HCT116 (cell line): Measurements from ENCODE around the gene BBS12. TPM values are rescaled to one million over a fixed set of nuclear protein-coding genes. Genes with fewer than 3 reads are reported as not detected.

Experiments
- ATAC-seq: fragments of 200-7000 bp; cut with Tn5 transposase; 2 replicates; pipeline ENCODE4 v1.9.1; 2020; ENCODE audit warnings: mild to moderate bottlenecking, moderate library complexity
- BruUV-seq: library from RNA; stranded (reverse); fragments of 400-500 nt; replicated peaks from 2 replicates; lab custom pipeline; 2021; lab: Mats Ljungman, UMichigan
- CTCF ChIA-PET: fragments of 300-600 bp; sonication (Branson Sonifier 250); formaldehyde crosslinking; loops from one replicate; lab custom pipeline; 2021; ENCODE audit warnings: antibody characterized with exemption; lab: Charles Lee
- POLR2A ChIA-PET: fragments of 300-600, 350-600 bp; sonication (Branson Sonifier 250); formaldehyde crosslinking; loops from one replicate; lab custom pipeline; 2021; ENCODE audit warnings: antibody characterized with exemption; lab: Charles Lee
- RAD21 ChIA-PET, 2 experiments: fragments of 300-600 bp; sonication (Branson Sonifier 250); formaldehyde crosslinking; loops; one replicate each; lab custom pipeline; 2023; ENCODE audit warnings: low total read pairs in 2 of 2; ENCODE audit not compliant: uncharacterized antibody in 2 of 2, unreplicated experiment in 2 of 2, low non-redundant PET in 1 of 2; lab: Charles Lee
- DNase-seq: peaks from one replicate; pipeline ENCODE4 v3.0.0-alpha.2; 2010; ENCODE audit warnings: low read depth, low spot score
- H2AFZ ChIP-seq: fragments of 200-600 bp; shearing (Covaris generic), sonication (generic); 2 replicates; pipeline ENCODE4 v1.6.1; 2017; ENCODE audit warnings: low read depth, mixed run types, mixed read lengths, antibody characterized with exemption, low read length; ENCODE audit not compliant: poor library complexity, severe bottlenecking
- H3K27ac ChIP-seq: 2 replicates; pipeline ENCODE4 v1.5.1; 2012; ENCODE audit warnings: low read depth, low read length
- H3K27me3 ChIP-seq: fragments of 200-600 bp; sonication (generic); 2 replicates; pipeline ENCODE4 v1.6.1; 2016; ENCODE audit warnings: mixed run types, low read length, mixed read lengths; ENCODE audit not compliant: insufficient read depth
- H3K36me3 ChIP-seq, 2 experiments: fragments of 200-500 bp in 1 of 2; fragments of 200-600 bp in 1 of 2; sonication (Bioruptor generic) in 1 of 2; sonication (generic) in 1 of 2; 2 replicates each; pipeline versions ENCODE4 v1.5.1 to v1.6.1; 2014 to 2016; ENCODE audit warnings: low read length in 2 of 2, inconsistent platforms in 1 of 2, mixed read lengths in 1 of 2, mixed run types in 1 of 2; ENCODE audit not compliant: insufficient read depth in 2 of 2, control insufficient read depth in 1 of 2
- H3K4me1 ChIP-seq, 2 experiments: fragments of 200-600 bp in 1 of 2; sonication (generic) in 1 of 2; 2 replicates each; pipeline versions ENCODE4 v1.5.1 to v1.6.1; 2012 to 2017; ENCODE audit warnings: low read length in 2 of 2, inconsistent platforms in 1 of 2, mild to moderate bottlenecking in 1 of 2, mixed read lengths in 1 of 2, mixed run types in 1 of 2, moderate library complexity in 1 of 2; ENCODE audit not compliant: insufficient read depth in 2 of 2, control insufficient read depth in 1 of 2
- H3K4me2 ChIP-seq: fragments of 200-600 bp; sonication (generic); 2 replicates; pipeline ENCODE4 v1.6.1; 2017; ENCODE audit warnings: mixed run types, low read length, mixed read lengths
- H3K4me3 ChIP-seq, 2 experiments: fragments of 200-600 bp in 1 of 2; sonication (generic) in 1 of 2; replicated peaks in 1 of 2; 2 replicates each; pipeline ENCODE4 v1.5.1; 2011 to 2016; ENCODE audit warnings: low read length in 2 of 2, control low read depth in 1 of 2, low read depth in 1 of 2, mild to moderate bottlenecking in 1 of 2, mixed read lengths in 1 of 2, mixed run types in 1 of 2
- H3K79me2 ChIP-seq: fragments of 200-600 bp; sonication (generic); 2 replicates; pipeline ENCODE4 v1.6.1; 2017; ENCODE audit warnings: mild to moderate bottlenecking, mixed run types, low read length, moderate library complexity, mixed read lengths; ENCODE audit not compliant: insufficient read depth
- H3K9ac ChIP-seq: fragments of 200-600 bp; sonication (generic); 2 replicates; pipeline ENCODE4 v1.6.1; 2016; ENCODE audit warnings: low read length, mixed read lengths
- H3K9me2 ChIP-seq: fragments of 200-600 bp; sonication (generic), shearing (Covaris generic); 2 replicates; pipeline ENCODE4 v1.6.1; 2017; ENCODE audit warnings: mixed run types, mild to moderate bottlenecking, moderate library complexity; ENCODE audit not compliant: insufficient read depth
- H3K9me3 ChIP-seq, 2 experiments: fragments of 200-500 bp in 1 of 2; fragments of 200-600 bp in 1 of 2; sonication (Bioruptor generic) in 1 of 2; sonication (generic) in 1 of 2; 2 replicates each; pipeline ENCODE4 v1.6.1; 2014 to 2017; ENCODE audit warnings: low read length in 2 of 2, mixed read lengths in 2 of 2, inconsistent platforms in 1 of 2, low read depth in 1 of 2, mild to moderate bottlenecking in 1 of 2, mixed run types in 1 of 2, moderate library complexity in 1 of 2; ENCODE audit not compliant: control insufficient read depth in 1 of 2, insufficient read depth in 1 of 2
- H4K20me1 ChIP-seq: fragments of 200-600 bp; sonication (generic), shearing (Covaris generic); 2 replicates; pipeline ENCODE4 v1.6.1; 2017; ENCODE audit warnings: mixed run types, mild to moderate bottlenecking, moderate library complexity; ENCODE audit not compliant: insufficient read depth
- CBX3 ChIP-seq: IDR thresholded peaks from 2 replicates; pipeline ENCODE4 v1.6.1; 2012; ENCODE audit warnings: low read depth
- ELF1 ChIP-seq: IDR thresholded peaks from 2 replicates; pipeline ENCODE4 v1.6.1; 2012; ENCODE audit warnings: low read depth, borderline replicate concordance
- EZH2 ChIP-seq: fragments of 200-600 bp; sonication (generic); IDR thresholded peaks from 2 replicates; pipeline ENCODE4 v1.6.1; 2017; ENCODE audit warnings: antibody characterized with exemption, mixed run types
- EZH2phosphoT487 ChIP-seq: fragments of 200-600 bp; IDR thresholded peaks from 2 replicates; pipeline ENCODE4 v1.6.1; 2018; ENCODE audit warnings: antibody characterized with exemption, borderline replicate concordance
- FOSL1 ChIP-seq: IDR thresholded peaks from 2 replicates; pipeline ENCODE4 v1.6.1; 2012; ENCODE audit warnings: low read depth
- MAX ChIP-seq: IDR thresholded peaks from 2 replicates; pipeline ENCODE4 v1.6.1; 2012
- POLR2A ChIP-seq: IDR thresholded peaks from 2 replicates; pipeline ENCODE4 v1.7.0; 2011; ENCODE audit warnings: borderline replicate concordance; ENCODE audit not compliant: insufficient read depth, insufficient read length; ENCODE audit errors: extremely low read depth
- POLR2AphosphoS5 ChIP-seq: IDR thresholded peaks from 2 replicates; pipeline ENCODE4 v1.6.1; 2011; ENCODE audit warnings: mild to moderate bottlenecking, low read depth, low read length, moderate library complexity
- SRF ChIP-seq: IDR thresholded peaks from 2 replicates; pipeline ENCODE4 v1.6.1; 2012; ENCODE audit warnings: low read depth
- TCF7L2 ChIP-seq: IDR thresholded peaks from 2 replicates; pipeline ENCODE4 v1.7.0; 2011; ENCODE audit warnings: borderline replicate concordance, inconsistent platforms; ENCODE audit not compliant: insufficient read depth, insufficient read length; ENCODE audit errors: extremely low read depth
- YY1 ChIP-seq: IDR thresholded peaks from 2 replicates; pipeline ENCODE4 v1.6.1; 2011; ENCODE audit warnings: low read length, low read depth, moderate library complexity, mild to moderate bottlenecking; ENCODE audit not compliant: insufficient replicate concordance; ENCODE audit errors: extremely low read depth
- intact Hi-C: fragments of 100-400 bp; cut with micrococcal nuclease; formaldehyde crosslinking; loops from 2 replicates; pipeline ENCODE4 v1.10.0; 2022
- total RNA-seq: library from RNA; stranded (reverse); gene quantifications from one replicate; pipeline ENCODE4 v1.2.1, GENCODE V29; 2021; ENCODE audit not compliant: unreplicated experiment
- TF ChIP-seq, protein P1 (sequence below): IDR thresholded peaks from 2 replicates; pipeline ENCODE4 v1.6.1; 2012

Gene BBS12
- total RNA-seq, 1 experiment from 2014 or later, result 2.1 TPM

- H3K9ac ChIP-seq, result no peak overlapping the region
- H3K27me3 ChIP-seq, result no peaks in the 10 kb centered on the region
- ChIA-PET RAD21 (interaction anchor here in 1 of 2 experiments (0.6 kb wide), 1 partner anchor 1039 kb away, joined by 3 read pairs; no protein-coding TSS in a partner anchor), CTCF (no interaction called here), POLR2A (no interaction called here)
- H3K4me2 ChIP-seq, result no peak overlapping the region
- ATAC-seq (no peak), DNase-seq (no peak)
- H2AFZ ChIP-seq, result no peak overlapping the region
- peaks cover 0 to 9% of the 10 kb centered on the region in 2 experiments; a peak in 2 of 4 replicates for H3K4me1 ChIP-seq
- H3K27ac ChIP-seq, result no peak overlapping the region
- intact Hi-C loops, result no loop called here
- H3K4me3 ChIP-seq, result no peak overlapping the region
- no peaks in the 10 kb centered on the region for H3K36me3 ChIP-seq
- no peaks in the 10 kb centered on the region for H3K9me2 ChIP-seq
- H3K79me2 ChIP-seq, result no peaks in the 10 kb centered on the region
- H4K20me1 ChIP-seq, result no peaks in the 10 kb centered on the region
- BruUV-seq, result no TSS peak
- no peak for TF ChIP-seq TCF7L2
- TF ChIP-seq MAX, result no peak
- no peak for TF ChIP-seq POLR2A
- TF ChIP-seq ELF1, result no peak
- TF ChIP-seq POLR2AphosphoS5, result no peak
- TF ChIP-seq FOSL1, result no peak
- TF ChIP-seq CBX3, result no peak
- TF ChIP-seq EZH2, result no peak
- TF ChIP-seq, protein P1, sequence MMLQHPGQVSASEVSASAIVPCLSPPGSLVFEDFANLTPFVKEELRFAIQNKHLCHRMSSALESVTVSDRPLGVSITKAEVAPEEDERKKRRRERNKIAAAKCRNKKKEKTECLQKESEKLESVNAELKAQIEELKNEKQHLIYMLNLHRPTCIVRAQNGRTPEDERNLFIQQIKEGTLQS, result no peak
- no peak for TF ChIP-seq EZH2phosphoT487
- TF ChIP-seq YY1, result no peak
- no peak for TF ChIP-seq SRF
- H3K9me3 ChIP-seq, result no peaks in the 10 kb centered on the region
These were observed 39.2 kb downstream of the BBS12 start for GRCh38 chr4:122771724-122772123.
